SH-SY5Y (cell line): Measurements from ENCODE around the gene USP6NL.

ENCODE experiments used
- GATA2 ChIP-seq: IDR thresholded peaks from 2 replicates; pipeline ENCODE4 v1.6.1; 2011; ENCODE audit warnings: mild to moderate bottlenecking, low read depth, low read length
- GATA3 ChIP-seq: IDR thresholded peaks from 2 replicates; pipeline ENCODE4 v1.6.1; 2011; ENCODE audit warnings: low read depth, mild to moderate bottlenecking, low read length, moderate library complexity

Gene USP6NL

DNA sequence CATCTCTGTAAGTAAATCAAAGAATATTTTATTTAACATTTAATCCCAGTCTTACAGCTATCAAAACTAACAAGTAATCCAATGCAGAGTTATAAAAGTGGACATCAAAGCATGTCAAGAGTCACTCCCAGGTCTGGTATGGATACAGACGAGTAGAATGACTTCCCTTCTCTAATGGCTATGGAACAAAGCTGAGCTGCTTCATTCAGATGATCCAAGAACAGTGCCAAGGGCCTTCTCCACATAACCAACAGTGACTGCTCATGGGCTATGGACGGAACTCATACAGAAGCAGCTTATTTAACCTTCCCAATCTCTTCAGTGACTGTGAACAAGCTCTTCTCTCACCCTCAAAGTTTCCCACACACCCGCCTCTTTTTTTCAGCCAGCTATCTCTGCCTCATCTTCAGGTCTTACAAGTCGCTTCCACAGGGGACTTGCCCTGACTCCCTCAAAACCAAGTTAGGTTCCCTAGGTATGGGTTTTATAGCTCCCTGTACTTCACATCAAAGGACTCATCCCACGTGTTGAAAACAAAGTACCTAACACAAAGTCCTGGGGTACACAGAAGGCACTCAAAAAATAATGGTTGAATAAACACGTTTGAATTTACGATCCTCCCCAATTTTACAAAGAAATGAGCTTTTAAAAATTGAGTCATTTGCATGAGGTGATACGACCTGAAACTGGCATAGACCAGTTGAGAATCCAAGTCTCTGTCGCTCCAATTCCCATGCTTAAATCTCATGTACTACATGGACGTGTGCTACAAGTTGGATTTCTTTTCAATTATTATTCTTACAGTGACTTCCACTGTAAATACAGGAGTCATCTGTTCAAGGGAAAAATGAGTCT lies 3.1 kb downstream of the USP6NL start:
- TF ChIP-seq GATA3 (no peak), GATA2 (no peak)

DNA sequence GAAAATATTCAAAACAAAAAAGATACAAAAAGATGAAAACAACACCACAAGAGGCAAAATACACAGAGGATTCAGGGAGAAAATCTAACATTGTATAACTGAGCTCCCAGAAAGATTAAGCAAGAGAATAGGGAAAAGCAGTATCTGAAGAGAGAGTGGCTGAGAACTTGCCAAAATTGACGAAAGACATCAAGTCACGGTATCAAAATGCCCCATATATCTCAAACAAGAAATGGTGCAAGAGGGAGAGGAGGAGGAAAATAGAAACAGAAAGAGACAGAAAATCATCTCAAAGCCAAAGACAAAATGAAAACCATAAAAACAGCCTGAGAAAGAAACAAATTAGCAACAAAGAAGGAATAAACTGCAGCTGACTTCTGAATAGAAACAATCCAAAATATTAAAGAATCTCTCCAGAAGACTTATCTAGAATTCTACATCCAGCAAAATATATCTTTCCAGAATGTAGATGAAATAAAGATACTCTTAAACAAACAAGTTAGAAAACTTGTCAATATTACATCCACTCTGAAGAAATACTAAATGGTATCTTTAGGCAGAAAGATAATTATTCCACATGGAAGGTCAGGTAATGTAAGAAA lies 5.5 kb downstream of the USP6NL start:
- TF ChIP-seq GATA2 = no peak
- no peak for TF ChIP-seq GATA3

- no peak for TF ChIP-seq GATA2
- no peak for TF ChIP-seq GATA3
Observed at GRCh38 chr10:11604865-11605650, 6.4 kb downstream of the USP6NL start.

- TF ChIP-seq GATA2 (no peak), GATA3 (no peak)
Observed at GRCh38 chr10:11603741-11604140, 7.7 kb downstream of the USP6NL start.

DNA sequence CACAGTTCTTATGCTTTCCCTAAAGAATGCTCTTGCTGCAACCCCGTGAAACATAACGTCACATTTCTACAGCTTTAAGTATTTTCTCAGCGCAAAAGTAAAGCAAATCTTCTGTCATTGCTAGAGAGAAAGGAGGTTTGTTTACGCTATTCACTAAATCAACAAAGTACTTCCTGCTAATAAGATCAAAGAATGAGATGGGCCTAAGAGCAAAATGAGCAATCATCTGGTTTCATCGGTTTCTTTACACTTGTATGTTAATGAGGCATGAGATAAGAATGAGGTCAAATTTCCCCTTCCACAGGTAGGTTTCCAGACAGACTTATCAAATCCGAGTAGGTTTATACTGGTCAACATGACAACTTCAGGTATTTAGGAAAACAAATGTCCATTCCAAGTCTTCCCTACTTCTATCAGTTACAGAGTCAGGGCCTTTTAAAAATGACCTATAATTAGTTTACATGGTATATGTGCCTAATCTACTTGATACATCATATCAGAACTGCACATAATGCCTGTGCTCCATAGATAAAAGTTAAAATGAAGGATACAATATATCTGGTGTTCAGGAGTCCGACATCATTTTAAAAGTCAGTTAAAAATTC lies 8.4 kb downstream of the USP6NL start:
- no peak for TF ChIP-seq GATA2
- TF ChIP-seq GATA3 = no peak

GRCh38 chr10:11602358-11602757 lies 9.1 kb downstream of the USP6NL start:
- no peak for TF ChIP-seq GATA2
- no peak for TF ChIP-seq GATA3

DNA sequence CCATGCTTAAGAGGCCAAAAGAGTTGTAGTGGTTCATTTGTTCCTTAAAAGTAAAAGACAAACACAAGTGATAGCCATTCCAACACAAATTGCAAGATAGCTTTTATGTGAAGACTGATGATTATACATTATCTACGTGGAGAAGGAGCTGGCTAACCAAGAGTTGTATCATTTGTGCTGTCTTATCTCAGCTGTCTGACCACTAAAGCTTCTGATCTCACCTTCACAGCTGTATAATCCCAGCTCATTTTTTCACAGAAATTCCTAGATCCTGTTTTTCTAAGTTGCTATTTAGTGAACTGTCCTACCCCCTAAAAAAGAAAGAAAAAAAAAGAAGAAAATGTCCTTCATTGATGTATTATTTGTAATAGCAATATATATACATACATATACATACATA lies 9.8 kb downstream of the USP6NL start:
- TF ChIP-seq GATA2 = no peak
- no peak for TF ChIP-seq GATA3

DNA sequence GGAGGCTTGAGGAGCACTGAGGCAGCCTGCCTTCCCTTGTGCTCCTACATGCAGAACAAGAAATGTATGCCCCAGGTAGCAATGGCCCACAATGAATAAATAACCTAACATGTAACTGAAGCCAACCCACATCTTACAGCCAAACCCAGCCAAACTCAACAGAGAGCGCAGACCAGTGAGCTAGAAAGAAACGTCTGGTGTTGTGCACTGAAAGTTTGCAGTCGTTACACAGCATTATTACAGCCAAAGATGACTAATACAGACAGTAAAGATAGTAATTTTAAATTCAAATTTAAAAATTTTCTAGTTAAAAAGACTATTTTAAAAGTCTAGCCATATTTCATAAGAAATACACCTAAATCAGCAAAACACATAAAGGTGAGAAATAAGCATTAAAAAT lies 11.2 kb downstream of the USP6NL start:
- TF ChIP-seq GATA2 = no peak
- no peak for TF ChIP-seq GATA3

- TF ChIP-seq GATA2 = no peak
- TF ChIP-seq GATA3 = no peak
Observed at GRCh38 chr10:11598712-11599397, 12.6 kb downstream of the USP6NL start.

DNA sequence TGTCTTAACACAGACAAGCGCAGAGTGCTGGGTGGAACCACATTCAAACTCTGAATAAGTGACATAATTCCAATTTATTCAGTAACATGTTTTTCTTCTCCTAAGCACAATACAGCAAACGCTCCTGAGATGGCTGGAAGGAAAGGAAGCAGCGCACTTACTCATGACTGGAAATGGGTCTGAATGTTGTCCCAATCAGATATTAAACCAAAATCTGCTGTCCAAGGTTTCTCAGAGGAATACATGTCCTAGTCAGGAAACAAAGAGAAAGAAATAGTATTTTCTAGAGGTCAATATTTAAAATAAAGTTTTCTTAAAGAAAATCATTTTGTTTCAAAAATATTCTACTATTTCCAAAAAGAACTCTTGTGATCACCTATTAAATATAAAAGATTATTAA lies 14.0 kb downstream of the USP6NL start:
- TF ChIP-seq GATA2 (no peak), GATA3 (no peak)

DNA sequence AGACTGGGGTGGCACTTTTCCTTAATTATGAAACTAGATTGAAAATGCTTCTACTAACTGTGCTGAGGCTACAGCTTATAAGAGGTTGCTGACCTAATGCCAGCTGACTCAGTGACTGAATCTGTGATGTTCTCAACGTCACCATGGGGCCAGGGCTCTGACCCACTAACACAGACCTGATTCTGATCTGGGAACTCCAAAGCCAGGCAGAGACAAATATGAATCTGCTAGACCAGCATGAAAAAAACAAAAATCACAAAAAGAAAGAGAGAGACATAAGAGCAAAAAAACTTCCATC lies 16.1 kb downstream of the USP6NL start:
- no peak for TF ChIP-seq GATA2
- TF ChIP-seq GATA3 = no peak

GRCh38 chr10:11594589-11595394 lies 16.7 kb downstream of the USP6NL start:
- no peak for TF ChIP-seq GATA3
- no peak for TF ChIP-seq GATA2

DNA sequence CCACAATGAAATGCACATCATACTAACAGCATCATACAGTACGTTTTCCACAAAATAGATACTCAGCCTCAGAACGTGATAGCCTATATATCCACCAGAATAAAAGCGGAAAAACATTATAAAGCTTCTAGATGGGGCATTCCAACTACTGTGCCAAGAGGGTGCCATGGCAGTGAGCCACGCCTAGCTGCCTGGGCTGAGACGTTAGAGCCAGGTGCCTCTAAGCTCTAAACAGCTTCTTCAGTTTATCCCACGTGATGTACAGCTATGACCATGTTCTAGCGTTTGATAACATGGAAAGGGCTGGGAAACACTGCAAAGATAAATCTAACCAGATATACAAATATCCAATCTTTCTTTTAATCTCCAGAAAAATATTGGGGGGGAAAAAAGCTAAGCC lies 17.8 kb downstream of the USP6NL start:
- TF ChIP-seq GATA3 = no peak
- no peak for TF ChIP-seq GATA2

DNA sequence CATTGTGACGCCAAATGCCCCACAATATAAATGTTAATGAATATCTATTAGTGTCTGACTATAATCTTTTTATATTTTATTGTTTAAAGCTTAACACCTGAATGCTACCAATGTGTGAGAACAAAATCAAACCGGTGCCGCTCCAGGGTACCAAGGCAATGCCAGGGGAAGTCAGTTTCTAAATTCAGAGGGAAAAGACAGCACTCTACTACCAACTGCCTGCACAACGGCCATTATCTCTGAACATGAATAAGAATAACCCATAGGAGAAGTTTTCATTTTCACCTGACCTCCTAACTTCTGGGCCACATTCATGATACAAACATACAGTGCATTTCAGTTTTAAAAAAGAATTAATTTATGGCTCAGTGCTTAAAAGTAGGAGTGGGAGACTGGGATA lies 21.7 kb downstream of the USP6NL start:
- TF ChIP-seq GATA3 (no peak), GATA2 (no peak)
